ENCODE data around the gene TAC4. TPM values are rescaled to one million over a fixed set of nuclear protein-coding genes. Genes with fewer than 3 reads are reported as not detected.

Gene TAC4
- polyA plus RNA-seq, 1 donor (not counting 4 experiments of a cell fraction or from before 2014, with no cell fraction given) = not detected

DNA sequence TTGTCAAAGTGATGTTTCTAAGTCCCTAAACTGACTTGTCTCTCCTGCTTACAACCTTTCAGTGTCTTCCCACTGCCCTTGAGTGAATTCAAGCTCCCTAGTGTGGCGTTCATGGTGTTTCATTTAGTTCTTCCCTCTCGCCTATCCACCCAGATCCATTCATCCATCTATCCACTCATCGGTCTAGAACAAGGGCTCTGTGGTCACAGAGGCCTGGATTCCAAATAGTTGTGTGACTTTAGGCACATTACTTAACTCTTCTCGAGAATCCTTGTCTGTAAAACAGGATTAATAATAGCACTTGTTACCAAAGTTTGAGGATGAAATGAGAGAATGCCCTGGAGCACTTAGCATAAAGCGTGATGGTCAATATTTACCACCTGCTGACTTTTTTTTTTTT lies 870 bp upstream of the TAC4 start:
- TF ChIP-seq EZH2 (IDR thresholded peaks at IDR 0.05; ENCODE audit: low read length) (no peak), CTCF (optimal IDR thresholded peaks at IDR 0.05 in 1 of 3, IDR thresholded peaks at IDR 0.05 in 1 of 3, conservative IDR thresholded peaks at IDR 0.05 in 1 of 3; ENCODE audit: extremely low read depth in 1 of 3, insufficient read depth in 2 of 3, low read length in 3 of 3) (no peak)
- no peak overlapping the region for H3K4me3 ChIP-seq (ENCODE audit: control insufficient read depth in 2 of 3, extremely low read depth in 1 of 3, insufficient read depth in 2 of 3, low read depth in 1 of 3, low read length in 3 of 3)
- H3K9ac ChIP-seq (ENCODE audit: control insufficient read depth, extremely low read depth, insufficient read depth, low read length) = no peak overlapping the region
- no peaks in the 10 kb centered on the region for H3K9me1 ChIP-seq (ENCODE audit: control insufficient read depth, extremely low read depth, insufficient read depth, low read length)
- dilution Hi-C loops (cut with MboI; ENCODE audit: extremely low pct_ligation_motif_present, low sequenced_read_pairs) = no loop called here
- peaks cover 0 to 2% of the 10 kb centered on the region in 2 experiments for H3K36me3 ChIP-seq (ENCODE audit: control insufficient read depth in 2 of 2, extremely low read depth in 1 of 2, insufficient read depth in 2 of 2, low read length in 2 of 2)
- no peak overlapping the region for H3K4me2 ChIP-seq (ENCODE audit: control insufficient read depth, extremely low read depth, insufficient read depth, low read depth, low read length)
- H3K27ac ChIP-seq (ENCODE audit: control insufficient read depth, insufficient read depth, low read length) = no peak overlapping the region
- peaks cover 4% of the 10 kb centered on the region for H3K4me1 ChIP-seq (ENCODE audit: control insufficient read depth, extremely low read depth, insufficient read depth, low read length)
- DNase-seq (ENCODE audit: low read depth, low spot score) (no peak), FAIRE-seq (no peak)
- H4K20me1 ChIP-seq (ENCODE audit: control insufficient read depth, extremely low read depth, insufficient read depth, low read length) = no peaks in the 10 kb centered on the region
- H3K9me3 ChIP-seq (ENCODE audit: control insufficient read depth, low read depth, low read length) = no peaks in the 10 kb centered on the region
- H2AFZ ChIP-seq (ENCODE audit: control insufficient read depth, low read length) = no peak overlapping the region
- peaks cover 32% of the 10 kb centered on the region for H3K27me3 ChIP-seq (ENCODE audit: control insufficient read depth, extremely low read depth, insufficient read depth, low read length)
- H3K79me2 ChIP-seq (ENCODE audit: control insufficient read depth, insufficient read depth, low read length) = no peaks in the 10 kb centered on the region

- FAIRE-seq (no peak), DNase-seq (ENCODE audit: low read depth, low spot score) (no peak)
- Histone ChIP-seq H3K4me1 (ENCODE audit: control insufficient read depth, extremely low read depth, insufficient read depth, low read length) (peaks cover 4% of the 10 kb centered on the region), H3K79me2 (ENCODE audit: control insufficient read depth, insufficient read depth, low read length) (no peaks in the 10 kb centered on the region), H3K27me3 (ENCODE audit: control insufficient read depth, extremely low read depth, insufficient read depth, low read length) (peaks cover 20% of the 10 kb centered on the region), H2AFZ (ENCODE audit: control insufficient read depth, low read length) (no peak overlapping the region), H3K27ac (ENCODE audit: control insufficient read depth, insufficient read depth, low read length) (no peak overlapping the region), H4K20me1 (ENCODE audit: control insufficient read depth, extremely low read depth, insufficient read depth, low read length) (no peaks in the 10 kb centered on the region), H3K9me1 (ENCODE audit: control insufficient read depth, extremely low read depth, insufficient read depth, low read length) (no peaks in the 10 kb centered on the region), H3K36me3 (ENCODE audit: control insufficient read depth in 2 of 2, extremely low read depth in 1 of 2, insufficient read depth in 2 of 2, low read length in 2 of 2) (peaks cover 0 to 2% of the 10 kb centered on the region in 2 experiments), H3K9me3 (ENCODE audit: control insufficient read depth, low read depth, low read length) (no peaks in the 10 kb centered on the region), H3K4me3 (ENCODE audit: control insufficient read depth in 2 of 3, extremely low read depth in 1 of 3, insufficient read depth in 2 of 3, low read depth in 1 of 3, low read length in 3 of 3) (no peak overlapping the region), H3K9ac (ENCODE audit: control insufficient read depth, extremely low read depth, insufficient read depth, low read length) (no peak overlapping the region), H3K4me2 (ENCODE audit: control insufficient read depth, extremely low read depth, insufficient read depth, low read depth, low read length) (no peak overlapping the region)
- TF ChIP-seq EZH2 (IDR thresholded peaks at IDR 0.05; ENCODE audit: low read length) (no peak), CTCF (optimal IDR thresholded peaks at IDR 0.05 in 1 of 3, IDR thresholded peaks at IDR 0.05 in 1 of 3, conservative IDR thresholded peaks at IDR 0.05 in 1 of 3; ENCODE audit: extremely low read depth in 1 of 3, insufficient read depth in 2 of 3, low read length in 3 of 3) (no peak)
- dilution Hi-C loops (cut with MboI; ENCODE audit: extremely low pct_ligation_motif_present, low sequenced_read_pairs) = no loop called here
Observed at GRCh38 chr17:49846938-49847712, 744 bp downstream of the TAC4 start.
